HG03280 (cell line): ENCODE results near the gene AR.

Experiments
- ATAC-seq: cut with Tn5 transposase; IDR thresholded peaks from one replicate; pipeline ENCODE4 v1.9.1; 2021; ENCODE audit warnings: mild to moderate bottlenecking, moderate library complexity; ENCODE audit not compliant: unreplicated experiment

Gene AR

GRCh38 chrX:67723580-67724351 is 179.9 kb downstream of the AR start:
- ATAC-seq: no peak

- ATAC-seq: no peak
Measured at GRCh38 chrX:67724359-67725110, 180.7 kb downstream of the AR start.

- ATAC-seq: no peak
Measured at GRCh38 chrX:67725471-67725870, 181.7 kb downstream of the AR start.

GRCh38 chrX:67726018-67726417 is 182.2 kb downstream of the AR start:
- no peak for ATAC-seq

- no peak for ATAC-seq
Measured at GRCh38 chrX:67727576-67727975, 183.8 kb downstream of the AR start.

- no peak for ATAC-seq
Measured at GRCh38 chrX:67730296-67730695, 186.5 kb downstream of the AR start.

- ATAC-seq: no peak
Measured at GRCh38 chrX:67731061-67731460, 187.2 kb downstream of the AR start.

GRCh38 chrX:67732864-67733263 is 189.0 kb downstream of the AR start:
- ATAC-seq: no peak

GRCh38 chrX:67734111-67734753 is 190.4 kb downstream of the AR start:
- ATAC-seq: no peak

GRCh38 chrX:67749536-67749935 is 205.7 kb downstream of the AR start:
- ATAC-seq: no peak

- ATAC-seq: no peak
Measured at GRCh38 chrX:67750694-67751093, 206.9 kb downstream of the AR start.

- ATAC-seq: no peak
Measured at GRCh38 chrX:67759018-67759417, 215.2 kb downstream of the AR start.

- no peak for ATAC-seq
Measured at GRCh38 chrX:67777148-67777547, 233.3 kb downstream of the AR start.

GRCh38 chrX:67779099-67779498 is 235.3 kb downstream of the AR start:
- ATAC-seq: no peak
